Measurements from ENCODE around the gene LRRFIP1.

DNA sequence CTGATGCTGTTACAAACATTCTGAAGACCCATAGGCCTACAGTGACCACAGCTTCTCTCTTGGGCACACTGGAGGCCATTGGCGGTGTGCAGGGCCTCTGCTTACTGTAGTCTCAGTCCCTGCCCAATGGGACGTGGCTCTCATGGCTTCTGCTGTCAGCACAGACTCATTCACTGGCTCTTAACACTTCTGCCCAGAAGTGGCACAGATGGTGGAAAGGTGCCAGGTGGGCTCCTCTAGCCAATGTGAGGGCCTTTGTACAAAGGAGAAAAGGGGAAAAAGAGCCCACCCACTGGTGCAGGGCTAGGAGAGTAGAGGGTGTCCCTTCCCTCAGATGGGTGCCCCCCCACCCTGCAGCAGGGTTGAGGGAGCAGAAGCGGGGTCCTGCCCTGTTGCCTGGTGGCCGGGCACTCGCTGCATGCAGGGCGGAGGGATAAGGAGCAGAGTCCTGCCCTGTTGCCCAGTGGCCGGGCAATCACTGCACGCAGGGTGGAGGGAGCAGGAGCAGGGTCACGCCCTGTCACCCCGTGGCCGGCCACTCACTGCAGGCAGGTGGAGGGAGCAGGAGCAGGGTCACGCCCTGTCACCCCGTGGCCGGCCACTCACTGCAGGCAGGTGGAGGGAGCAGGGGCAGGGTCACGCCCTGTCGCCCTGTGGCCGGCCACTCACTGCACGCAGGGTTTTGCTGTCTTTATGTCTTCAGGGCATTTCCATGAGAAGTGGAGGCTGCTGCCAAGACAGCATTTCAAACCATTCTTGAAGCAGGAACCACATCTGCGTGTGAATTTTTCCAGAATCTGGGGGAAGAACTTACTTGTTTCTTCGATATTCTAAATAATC lies 20.0 kb downstream of the LRRFIP1 start:
- TF ChIP-seq, protein P1, sequence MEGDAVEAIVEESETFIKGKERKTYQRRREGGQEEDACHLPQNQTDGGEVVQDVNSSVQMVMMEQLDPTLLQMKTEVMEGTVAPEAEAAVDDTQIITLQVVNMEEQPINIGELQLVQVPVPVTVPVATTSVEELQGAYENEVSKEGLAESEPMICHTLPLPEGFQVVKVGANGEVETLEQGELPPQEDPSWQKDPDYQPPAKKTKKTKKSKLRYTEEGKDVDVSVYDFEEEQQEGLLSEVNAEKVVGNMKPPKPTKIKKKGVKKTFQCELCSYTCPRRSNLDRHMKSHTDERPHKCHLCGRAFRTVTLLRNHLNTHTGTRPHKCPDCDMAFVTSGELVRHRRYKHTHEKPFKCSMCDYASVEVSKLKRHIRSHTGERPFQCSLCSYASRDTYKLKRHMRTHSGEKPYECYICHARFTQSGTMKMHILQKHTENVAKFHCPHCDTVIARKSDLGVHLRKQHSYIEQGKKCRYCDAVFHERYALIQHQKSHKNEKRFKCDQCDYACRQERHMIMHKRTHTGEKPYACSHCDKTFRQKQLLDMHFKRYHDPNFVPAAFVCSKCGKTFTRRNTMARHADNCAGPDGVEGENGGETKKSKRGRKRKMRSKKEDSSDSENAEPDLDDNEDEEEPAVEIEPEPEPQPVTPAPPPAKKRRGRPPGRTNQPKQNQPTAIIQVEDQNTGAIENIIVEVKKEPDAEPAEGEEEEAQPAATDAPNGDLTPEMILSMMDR (IDR thresholded peaks at IDR 0.05), result no peak
- no peak for TF ChIP-seq POLR2A (IDR thresholded peaks at IDR 0.05)

All from uterus (tissue), 2 donors.